Transverse colon (tissue), 4 donors: ENCODE data around the gene ASTN1. TPM values are rescaled to one million over a fixed set of nuclear protein-coding genes. Genes with fewer than 3 reads are reported as not detected.

ENCODE experiments used
- DNase-seq: peaks from one replicate; pipeline ENCODE4 v3.0.0-alpha.2; 2019
- H3K27ac ChIP-seq, 4 donors: fragments of 200-600 bp; sonication (generic); 2 replicates each; pipeline ENCODE4 v1.5.1; 2016 to 2018; ENCODE audit warnings: inconsistent platforms in 4 of 4
- H3K27me3 ChIP-seq: fragments of 200-600 bp; sonication (generic); 2 replicates; pipeline ENCODE4 v1.5.1; 2017; ENCODE audit warnings: inconsistent platforms
- H3K36me3 ChIP-seq, 4 donors: fragments of 200-600 bp; sonication (generic); 2 replicates each; pipeline ENCODE4 v1.5.1; 2017 to 2019; ENCODE audit warnings: inconsistent platforms in 4 of 4
- H3K4me1 ChIP-seq, 4 donors: fragments of 200-600 bp; sonication (generic); 2 replicates each; pipeline ENCODE4 v1.5.1; 2017 to 2020; ENCODE audit warnings: inconsistent platforms in 4 of 4
- H3K4me3 ChIP-seq, 4 donors: fragments of 200-600 bp; sonication (generic); 1 replicate in 1 of 4; 2 replicates in 3 of 4; pipeline versions ENCODE4 v1.5.1 to v1.6.1; 2017 to 2019; ENCODE audit warnings: inconsistent platforms in 4 of 4
- H3K9me3 ChIP-seq, 2 donors: fragments of 200-600 bp; sonication (generic); 2 replicates each; pipeline ENCODE4 v1.5.1; 2017 to 2019; ENCODE audit warnings: inconsistent platforms in 2 of 2
- EP300 ChIP-seq: sonication (generic); formaldehyde crosslinking; IDR thresholded peaks from one replicate; pipeline ENCODE4 v1.6.1; 2017; ENCODE audit warnings: antibody characterized with exemption, low read depth
- POLR2A ChIP-seq: fragments of 450-650 bp; IDR thresholded peaks from one replicate; pipeline ENCODE4 v1.6.1; 2016; ENCODE audit warnings: antibody characterized with exemption, mild to moderate bottlenecking, moderate library complexity
- POLR2AphosphoS5 ChIP-seq, 3 donors: sonication (generic); formaldehyde crosslinking; IDR thresholded peaks; one replicate each; pipeline ENCODE4 v1.6.1; 2016; ENCODE audit warnings: antibody characterized with exemption in 3 of 3
- WGBS, 2 donors: methylation state at CpG; one replicate each; pipeline ENCODE4 v1.1.5; 2018; ENCODE audit warnings: low coverage in 1 of 2; 5-methylcytosine and 5-hydroxymethylcytosine counted together
- in situ Hi-C, 4 donors: fragments of 200-750 bp; cut with MboI; loops; one replicate each; pipeline versions ENCODE4 v1.15.0 to v1.15.1; 2017; ENCODE audit warnings: low sequenced_read_pairs in 3 of 4, low pct_ligation_motif_present in 1 of 4, low pct_unique_long_range_greater_than_20kb in 1 of 4
- intact Hi-C: fragments of 100-400 bp; cut with DNase I; formaldehyde crosslinking; loops from one replicate; pipeline ENCODE4 v1.15.1; 2023; ENCODE audit warnings: low total_unique reads
- total RNA-seq, 4 donors: library from RNA; depleted of rRNA; stranded (reverse); fragments of >200 nt; gene quantifications; one replicate each; pipeline ENCODE4 v1.1.0, GENCODE V29; 2016
- TF ChIP-seq, protein P1 (sequence below), 5 experiments: fragments of 200-600 bp in 3 of 5; fragments of 450-650 bp in 2 of 5; sonication (generic) in 3 of 5; IDR thresholded peaks; 1 replicate in 2 of 5; 2 replicates in 3 of 5; pipeline ENCODE4 v1.5.1; 2016 to 2017; ENCODE audit warnings: antibody characterized with exemption in 5 of 5, inconsistent platforms in 3 of 5, mild to moderate bottlenecking in 2 of 5, moderate library complexity in 1 of 5

The ASTN1 gene
- total RNA-seq, 4 donors from 2014 or later: 0.27 to 3.0 (median 0.74) TPM

DNA sequence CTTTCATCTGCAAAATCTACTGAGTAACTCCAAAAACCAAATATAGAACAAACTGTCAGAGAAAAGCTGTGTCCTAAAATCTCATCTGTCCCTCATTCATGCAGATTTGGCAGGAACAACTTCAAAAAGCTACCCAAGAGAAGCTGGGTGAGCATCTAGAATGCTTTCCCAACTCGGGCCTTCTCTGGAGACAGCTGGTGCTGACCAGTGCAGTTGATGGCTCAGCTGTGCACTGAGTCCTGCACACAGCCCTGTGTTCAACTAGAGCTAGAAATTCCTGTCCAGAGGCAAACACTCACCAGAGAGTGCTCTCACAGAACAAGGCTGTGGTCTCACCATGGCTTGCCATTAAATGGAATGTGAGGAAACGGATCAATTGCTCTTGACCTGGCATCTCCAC lies 202.8 kb downstream of the ASTN1 start:
- H3K27me3 ChIP-seq: no peaks in the 10 kb centered on the region
- TF ChIP-seq EP300 (no peak), POLR2A (no peak), POLR2AphosphoS5 (IDR thresholded peaks at IDR 0.05) (no peak)
- TF ChIP-seq, protein P1, sequence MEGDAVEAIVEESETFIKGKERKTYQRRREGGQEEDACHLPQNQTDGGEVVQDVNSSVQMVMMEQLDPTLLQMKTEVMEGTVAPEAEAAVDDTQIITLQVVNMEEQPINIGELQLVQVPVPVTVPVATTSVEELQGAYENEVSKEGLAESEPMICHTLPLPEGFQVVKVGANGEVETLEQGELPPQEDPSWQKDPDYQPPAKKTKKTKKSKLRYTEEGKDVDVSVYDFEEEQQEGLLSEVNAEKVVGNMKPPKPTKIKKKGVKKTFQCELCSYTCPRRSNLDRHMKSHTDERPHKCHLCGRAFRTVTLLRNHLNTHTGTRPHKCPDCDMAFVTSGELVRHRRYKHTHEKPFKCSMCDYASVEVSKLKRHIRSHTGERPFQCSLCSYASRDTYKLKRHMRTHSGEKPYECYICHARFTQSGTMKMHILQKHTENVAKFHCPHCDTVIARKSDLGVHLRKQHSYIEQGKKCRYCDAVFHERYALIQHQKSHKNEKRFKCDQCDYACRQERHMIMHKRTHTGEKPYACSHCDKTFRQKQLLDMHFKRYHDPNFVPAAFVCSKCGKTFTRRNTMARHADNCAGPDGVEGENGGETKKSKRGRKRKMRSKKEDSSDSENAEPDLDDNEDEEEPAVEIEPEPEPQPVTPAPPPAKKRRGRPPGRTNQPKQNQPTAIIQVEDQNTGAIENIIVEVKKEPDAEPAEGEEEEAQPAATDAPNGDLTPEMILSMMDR (IDR thresholded peaks at IDR 0.05): no peak
- H3K36me3 ChIP-seq: no peaks in the 10 kb centered on the region
- H3K4me3 ChIP-seq: no peak overlapping the region
- DNase-seq: no peak
- intact Hi-C loops: no loop called here
- 65% methylated on average over 2 of the region's 2 CpGs; no CpG with 5 or more reads in 1 of the 2 donors for WGBS, 2 donors
- in situ Hi-C loops: no loop called here
- H3K27ac ChIP-seq: no peak overlapping the region
- no peaks in the 10 kb centered on the region for H3K4me1 ChIP-seq
- H3K9me3 ChIP-seq: no peaks in the 10 kb centered on the region

DNA sequence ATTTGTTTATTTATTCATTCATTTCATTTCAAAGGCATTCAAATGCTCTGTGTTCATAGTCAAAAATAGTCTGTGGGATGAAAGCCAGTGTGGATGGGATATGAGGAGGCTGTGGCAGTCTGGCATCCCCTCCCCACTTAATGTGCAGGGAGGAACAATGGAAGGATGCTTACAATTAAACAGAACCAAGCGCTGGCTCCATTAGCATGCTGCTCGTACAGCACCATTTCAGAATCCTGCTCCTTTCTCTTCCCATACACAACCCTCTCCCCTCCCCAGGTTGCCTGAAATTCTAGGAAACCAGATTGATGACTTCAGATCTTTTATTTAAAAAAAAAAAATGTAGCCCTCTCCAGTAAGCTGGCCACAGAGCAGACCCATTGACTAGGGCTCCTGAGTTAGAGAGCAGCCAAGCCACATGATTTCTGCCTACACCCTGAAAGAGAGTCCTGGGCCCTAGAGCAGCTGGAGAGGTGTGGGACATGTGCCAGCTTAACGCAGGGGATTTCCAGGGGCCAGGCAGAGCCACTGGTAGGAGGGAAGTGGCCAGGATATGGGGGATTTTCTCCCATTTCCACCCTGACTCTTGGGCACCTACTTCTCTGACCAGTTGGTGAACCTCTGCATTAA lies 205.2 kb downstream of the ASTN1 start:
- no peak for DNase-seq
- TF ChIP-seq EP300 (no peak), POLR2A (no peak), POLR2AphosphoS5 (IDR thresholded peaks at IDR 0.05) (no peak)
- TF ChIP-seq, protein P1 (IDR thresholded peaks at IDR 0.05): no peak
- H3K9me3 ChIP-seq: no peaks in the 10 kb centered on the region
- H3K4me1 ChIP-seq: no peaks in the 10 kb centered on the region
- in situ Hi-C loops: no loop called here
- WGBS, 2 donors: 61% methylated on average over 3 of the region's 3 CpGs; no CpG with 5 or more reads in 1 of the 2 donors
- no peak overlapping the region for H3K27ac ChIP-seq
- H3K4me3 ChIP-seq: no peak overlapping the region
- no peaks in the 10 kb centered on the region for H3K27me3 ChIP-seq
- intact Hi-C loops: no loop called here
- H3K36me3 ChIP-seq: no peaks in the 10 kb centered on the region

DNA sequence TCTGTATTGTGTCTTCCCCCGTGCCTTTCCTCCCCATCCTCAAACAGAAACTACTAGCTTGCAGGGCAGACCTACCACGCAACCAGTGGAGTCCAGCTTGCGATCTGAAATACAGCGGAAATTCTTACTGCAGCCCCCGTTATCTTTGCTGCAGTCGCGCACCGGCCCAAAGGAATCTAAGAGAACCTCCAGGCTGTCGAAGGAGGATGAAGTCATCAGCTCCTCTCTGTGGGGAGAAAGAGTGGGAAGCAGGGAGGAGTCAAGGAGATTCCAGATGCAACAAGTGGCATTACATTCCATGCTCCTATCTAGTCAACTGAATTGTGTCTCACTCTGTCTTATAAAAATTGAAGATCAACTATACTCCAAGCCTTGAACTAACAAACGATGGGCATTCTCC lies 206.9 kb downstream of the ASTN1 start:
- Histone ChIP-seq H3K4me1 (no peaks in the 10 kb centered on the region), H3K9me3 (no peaks in the 10 kb centered on the region), H3K4me3 (no peak overlapping the region), H3K27ac (no peak overlapping the region), H3K36me3 (no peaks in the 10 kb centered on the region), H3K27me3 (no peaks in the 10 kb centered on the region)
- in situ Hi-C loops (no loop called here), intact Hi-C loops (no loop called here)
- WGBS, 2 donors: 79 to 88% methylated on average over 10 of the region's 10 CpGs
- no peak for DNase-seq
- TF ChIP-seq POLR2AphosphoS5 (IDR thresholded peaks at IDR 0.05) (no peak), EP300 (no peak), POLR2A (no peak)
- TF ChIP-seq, protein P1 (IDR thresholded peaks at IDR 0.05): no peak

DNA sequence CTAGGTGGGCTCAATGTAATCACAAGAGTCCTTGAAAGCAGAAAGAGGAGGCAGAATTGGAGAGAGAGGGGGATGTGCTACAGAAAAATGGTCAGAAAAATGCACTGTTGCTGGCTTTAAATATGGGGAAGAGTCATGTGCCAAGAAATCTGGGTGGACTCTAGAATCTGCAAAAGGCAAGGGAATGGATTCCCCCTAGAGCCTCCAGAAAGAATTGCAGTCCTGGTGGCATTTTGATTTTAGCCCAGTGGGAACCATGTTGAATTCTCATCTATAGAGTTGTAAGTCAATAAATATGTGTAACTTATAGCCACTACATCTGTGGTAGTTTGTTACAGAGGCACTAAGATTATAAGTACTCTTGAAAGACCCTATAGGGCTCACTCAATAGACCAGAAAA lies 210.3 kb downstream of the ASTN1 start:
- DNase-seq: no peak
- intact Hi-C loops (no loop called here), in situ Hi-C loops (no loop called here)
- Histone ChIP-seq H3K36me3 (no peaks in the 10 kb centered on the region), H3K4me1 (no peaks in the 10 kb centered on the region), H3K9me3 (no peaks in the 10 kb centered on the region), H3K27me3 (no peaks in the 10 kb centered on the region), H3K27ac (no peak overlapping the region), H3K4me3 (no peak overlapping the region)
- TF ChIP-seq, protein P1 (IDR thresholded peaks at IDR 0.05): no peak
- TF ChIP-seq EP300: no peak
- no peak for TF ChIP-seq POLR2A
- no peak for TF ChIP-seq POLR2AphosphoS5 (IDR thresholded peaks at IDR 0.05)
